ENCODE results near the gene ANKLE2.
"Not testable (repeated sequence)": the region's sequence is repeated elsewhere in the genome, so short reads cannot be mapped to it uniquely, and the experiment has no call there.

Gene ANKLE2

GRCh38 chr12:132776816-132777568, 15.4 kb upstream of the ANKLE2 start:
- DNase-seq (ENCODE audit: low read depth) = no peak

GRCh38 chr12:132776230-132776625, 14.6 kb upstream of the ANKLE2 start:
- DNase-seq (ENCODE audit: low read depth) = not testable (repeated sequence)

- no peak for DNase-seq (ENCODE audit: low read depth)
Measured at GRCh38 chr12:132775502-132776229, 14.0 kb upstream of the ANKLE2 start.

- no peak for DNase-seq (ENCODE audit: low read depth)
Measured at GRCh38 chr12:132774646-132775275, 13.1 kb upstream of the ANKLE2 start.

- DNase-seq (ENCODE audit: low read depth) = no peak
Measured at GRCh38 chr12:132774159-132774558, 12.5 kb upstream of the ANKLE2 start.

GRCh38 chr12:132773077-132773955, 11.7 kb upstream of the ANKLE2 start:
- DNase-seq (ENCODE audit: low read depth) = no peak

- no peak for DNase-seq (ENCODE audit: low read depth)
Measured at GRCh38 chr12:132772606-132773005, 11.0 kb upstream of the ANKLE2 start.

GRCh38 chr12:132771126-132771838, 9.7 kb upstream of the ANKLE2 start:
- DNase-seq (ENCODE audit: low read depth) = peak; percentile 31

GRCh38 chr12:132766380-132767085, 4.9 kb upstream of the ANKLE2 start:
- no peak for DNase-seq (ENCODE audit: low read depth)

- DNase-seq (ENCODE audit: low read depth) = no peak
Measured at GRCh38 chr12:132765361-132765760, 3.7 kb upstream of the ANKLE2 start.

- no peak for DNase-seq (ENCODE audit: low read depth)
Measured at GRCh38 chr12:132764231-132764630, 2.6 kb upstream of the ANKLE2 start.

GRCh38 chr12:132761921-132762583, 420 bp upstream of the ANKLE2 start:
- peak; percentile 85 for DNase-seq (ENCODE audit: low read depth)

- no peak for DNase-seq (ENCODE audit: low read depth)
Measured at GRCh38 chr12:132759359-132759758, 2.3 kb downstream of the ANKLE2 start.

GRCh38 chr12:132758825-132759224, 2.8 kb downstream of the ANKLE2 start:
- DNase-seq (ENCODE audit: low read depth) = not testable (repeated sequence)

GRCh38 chr12:132754160-132754932, 7.3 kb downstream of the ANKLE2 start:
- DNase-seq (ENCODE audit: low read depth) = no peak

- DNase-seq (ENCODE audit: low read depth) = not testable (repeated sequence)
Measured at GRCh38 chr12:132753670-132754069, 8.0 kb downstream of the ANKLE2 start.

- DNase-seq (ENCODE audit: low read depth) = no peak
Measured at GRCh38 chr12:132748319-132748718, 13.3 kb downstream of the ANKLE2 start.

GRCh38 chr12:132747896-132748295, 13.7 kb downstream of the ANKLE2 start:
- no peak for DNase-seq (ENCODE audit: low read depth)

GRCh38 chr12:132747395-132747794, 14.2 kb downstream of the ANKLE2 start:
- DNase-seq (ENCODE audit: low read depth) = no peak
